ENCODE measurements around the gene NOP9. TPM values are rescaled to one million over a fixed set of nuclear protein-coding genes. Genes with fewer than 3 reads are reported as not detected.
"Not testable (repeated sequence)": the region's sequence is repeated elsewhere in the genome, so short reads cannot be mapped to it uniquely, and the experiment has no call there.

The NOP9 gene
- total RNA-seq, 4 donors from 2014 or later: 18.8 to 20.9 (median 19.3) TPM

GRCh38 chr14:24327914-24328313 lies 28.3 kb downstream of the NOP9 start:
- peak; percentile 71 for DNase-seq
- H3K4me3 ChIP-seq; H3K27me3 ChIP-seq; H3K27ac ChIP-seq; H3K9me3 ChIP-seq; intact Hi-C loops (cut with DNase I; ENCODE audit: low total_unique reads); H3K36me3 ChIP-seq: not testable (repeated sequence)
- in situ Hi-C loops (cut with MboI; ENCODE audit: low pct_ligation_motif_present in 1 of 4, low pct_unique_long_range_greater_than_20kb in 1 of 4, low sequenced_read_pairs in 3 of 4): loop anchor here in 1 of 4 donors (25.0 kb wide), 1 partner anchor 109 kb away; the partner anchor contains the start of genes CBLN3, KHNYN and SDR39U1
- peak; percentile 66 to 71 (median 69) for TF ChIP-seq CTCF (IDR thresholded peaks at IDR 0.05)
- peaks cover 5 to 24% (median 10%) of the 10 kb centered on the region in 4 donors for H3K4me1 ChIP-seq
- WGBS, 2 donors (ENCODE audit: low coverage in 1 of 2): 0 to 2% methylated on average over 1 to 9 of the region's 9 CpGs

GRCh38 chr14:24329073-24329663 lies 29.5 kb downstream of the NOP9 start:
- Histone ChIP-seq H3K27me3 (peaks cover 14% of the 10 kb centered on the region), H3K4me3 (no peak overlapping the region), H3K9me3 (no peaks in the 10 kb centered on the region), H3K27ac (peak overlapping the region in 1 of 4 donors; percentile 10), H3K36me3 (no peaks in the 10 kb centered on the region), H3K4me1 (peaks cover 6 to 37% (median 22%) of the 10 kb centered on the region in 4 donors)
- WGBS, 2 donors (ENCODE audit: low coverage in 1 of 2): 92% methylated on average over 12 of the region's 12 CpGs; no CpG with 5 or more reads in 1 of the 2 donors
- no peak for DNase-seq
- TF ChIP-seq CTCF (IDR thresholded peaks at IDR 0.05): no peak
- no peak for TF ChIP-seq POLR2A (IDR thresholded peaks at IDR 0.05)
- TF ChIP-seq POLR2AphosphoS5 (IDR thresholded peaks at IDR 0.05): no peak
- no peak for TF ChIP-seq EP300 (IDR thresholded peaks at IDR 0.05; ENCODE audit: low read depth)
- intact Hi-C loops (cut with DNase I; ENCODE audit: low total_unique reads): no loop called here
- in situ Hi-C loops (cut with MboI; ENCODE audit: low pct_ligation_motif_present in 1 of 4, low pct_unique_long_range_greater_than_20kb in 1 of 4, low sequenced_read_pairs in 3 of 4): loop anchor here in 1 of 4 donors (25.0 kb wide), 1 partner anchor 108 kb away; the partner anchor contains the start of genes CBLN3, KHNYN and SDR39U1

GRCh38 chr14:24329736-24330135 lies 30.1 kb downstream of the NOP9 start:
- no peak for TF ChIP-seq CTCF (IDR thresholded peaks at IDR 0.05)
- TF ChIP-seq EP300 (IDR thresholded peaks at IDR 0.05; ENCODE audit: low read depth): no peak
- no peak for TF ChIP-seq POLR2AphosphoS5 (IDR thresholded peaks at IDR 0.05)
- TF ChIP-seq POLR2A (IDR thresholded peaks at IDR 0.05): no peak
- Histone ChIP-seq H3K27ac (no peak overlapping the region), H3K4me1 (peaks cover 11 to 43% (median 28%) of the 10 kb centered on the region in 4 donors), H3K9me3 (no peaks in the 10 kb centered on the region), H3K36me3 (no peaks in the 10 kb centered on the region), H3K27me3 (peaks cover 20% of the 10 kb centered on the region), H3K4me3 (no peak overlapping the region)
- 47% methylated on average over 8 of the region's 9 CpGs; no CpG with 5 or more reads in 1 of the 2 donors for WGBS, 2 donors (ENCODE audit: low coverage in 1 of 2)
- intact Hi-C loops (cut with DNase I; ENCODE audit: low total_unique reads) (no loop called here), in situ Hi-C loops (cut with MboI; ENCODE audit: low pct_ligation_motif_present in 1 of 4, low pct_unique_long_range_greater_than_20kb in 1 of 4, low sequenced_read_pairs in 3 of 4) (loop anchor here in 3 of 4 donors (5.0 to 25.0 kb wide), 3 partner anchors 103 to 108 kb away; partner anchors contain the start of genes CBLN3 (in 1 of the 3), KHNYN (in 1 of the 3) and SDR39U1 (in 1 of the 3))
- peak; percentile 69 for DNase-seq

GRCh38 chr14:24330973-24331674 lies 31.5 kb downstream of the NOP9 start:
- 92 to 100% methylated on average over 1 to 10 of the region's 10 CpGs for WGBS, 2 donors (ENCODE audit: low coverage in 1 of 2)
- Histone ChIP-seq H3K4me3 (no peak overlapping the region), H3K27me3 (peaks cover 28% of the 10 kb centered on the region), H3K9me3 (no peaks in the 10 kb centered on the region), H3K4me1 (peaks cover 15 to 49% (median 32%) of the 10 kb centered on the region in 4 donors), H3K27ac (no peak overlapping the region), H3K36me3 (no peaks in the 10 kb centered on the region)
- in situ Hi-C loops (cut with MboI; ENCODE audit: low pct_ligation_motif_present in 1 of 4, low pct_unique_long_range_greater_than_20kb in 1 of 4, low sequenced_read_pairs in 3 of 4) (loop anchor here in 3 of 4 donors (5.0 to 25.0 kb wide), 3 partner anchors 101 to 106 kb away; partner anchors contain the start of genes CBLN3 (in 1 of the 3), KHNYN (in 1 of the 3) and SDR39U1 (in 1 of the 3)), intact Hi-C loops (cut with DNase I; ENCODE audit: low total_unique reads) (no loop called here)
- no peak for DNase-seq
- TF ChIP-seq EP300 (IDR thresholded peaks at IDR 0.05; ENCODE audit: low read depth) (no peak), POLR2A (IDR thresholded peaks at IDR 0.05) (no peak), CTCF (IDR thresholded peaks at IDR 0.05) (no peak), POLR2AphosphoS5 (IDR thresholded peaks at IDR 0.05) (no peak)

Data from transverse colon (tissue), 4 donors.